Neuronal stem cell (in vitro differentiated cells): ENCODE results near the gene CREB3.

Experiments
- DNase-seq: peaks from one replicate; pipeline ENCODE4 v3.0.0-alpha.2; 2013; ENCODE audit warnings: low spot score
- H2AFZ ChIP-seq: one replicate; pipeline ENCODE4 v1.6.1; 2013; ENCODE audit warnings: mild to moderate bottlenecking, low read length, inconsistent platforms
- H2AK5ac ChIP-seq: 2 replicates; pipeline ENCODE4 v1.6.1; 2013; ENCODE audit warnings: low read depth, mild to moderate bottlenecking, inconsistent platforms, low read length, moderate library complexity, mixed read lengths
- H2BK120ac ChIP-seq: 2 replicates; pipeline ENCODE4 v1.6.1; 2013; ENCODE audit warnings: low read depth, mild to moderate bottlenecking, inconsistent platforms, low read length, moderate library complexity, mixed read lengths
- H2BK12ac ChIP-seq: one replicate; pipeline ENCODE4 v1.6.1; 2013; ENCODE audit warnings: low read length, inconsistent platforms
- H2BK15ac ChIP-seq: 2 replicates; pipeline ENCODE4 v1.6.1; 2013; ENCODE audit warnings: mild to moderate bottlenecking, low read length, inconsistent platforms, mixed read lengths
- H2BK5ac ChIP-seq: one replicate; pipeline ENCODE4 v1.6.1; 2013; ENCODE audit warnings: inconsistent platforms, mild to moderate bottlenecking, low read length, moderate library complexity
- H3K14ac ChIP-seq: one replicate; pipeline ENCODE4 v1.6.1; 2013; ENCODE audit warnings: low read length, inconsistent platforms
- H3K18ac ChIP-seq: 2 replicates; pipeline ENCODE4 v1.6.1; 2013; ENCODE audit warnings: low read length, inconsistent platforms
- H3K23ac ChIP-seq: 2 replicates; pipeline ENCODE4 v1.6.1; 2013; ENCODE audit warnings: low read depth, mild to moderate bottlenecking, mixed read lengths, low read length, inconsistent platforms; ENCODE audit not compliant: poor library complexity
- H3K27ac ChIP-seq: replicated peaks from 3 replicates; pipeline ENCODE4 v1.5.1; 2013; ENCODE audit warnings: low read length, inconsistent platforms
- H3K27me3 ChIP-seq, 3 experiments: 2 replicates each; pipeline ENCODE4 v1.6.1; 2013; ENCODE audit warnings: low read length in 3 of 3, mild to moderate bottlenecking in 2 of 3, inconsistent platforms in 1 of 3, low read depth in 1 of 3, mixed read lengths in 1 of 3, moderate library complexity in 1 of 3; ENCODE audit not compliant: control insufficient read depth in 3 of 3, insufficient read depth in 3 of 3
- H3K36me3 ChIP-seq, 2 donors: replicated peaks in 1 of 2; 2 replicates each; pipeline ENCODE4 v1.6.1; 2013; ENCODE audit warnings: low read length in 2 of 2; ENCODE audit not compliant: control insufficient read depth in 2 of 2, insufficient read depth in 2 of 2
- H3K4ac ChIP-seq: 2 replicates; pipeline ENCODE4 v1.6.1; 2013; ENCODE audit warnings: inconsistent platforms, mild to moderate bottlenecking, low read length, moderate library complexity
- H3K4me1 ChIP-seq, 2 donors: 1 replicate in 1 of 2; 2 replicates in 1 of 2; pipeline ENCODE4 v1.6.1; 2013; ENCODE audit warnings: low read length in 2 of 2, low read depth in 1 of 2; ENCODE audit not compliant: control insufficient read depth in 2 of 2, insufficient read depth in 1 of 2
- H3K4me2 ChIP-seq: one replicate; pipeline ENCODE4 v1.6.1; 2013; ENCODE audit warnings: mild to moderate bottlenecking, low read length, inconsistent platforms; ENCODE audit not compliant: insufficient read depth, poor library complexity, severe bottlenecking
- H3K4me3 ChIP-seq, 2 donors: 2 replicates each; pipeline ENCODE4 v1.5.1; 2013; ENCODE audit warnings: low read length in 2 of 2, mild to moderate bottlenecking in 2 of 2, inconsistent platforms in 1 of 2, moderate library complexity in 1 of 2
- H3K79me1 ChIP-seq: one replicate; pipeline ENCODE4 v1.6.1; 2013; ENCODE audit warnings: low read depth, mild to moderate bottlenecking, inconsistent platforms, low read length, moderate library complexity
- H3K9ac ChIP-seq: one replicate; pipeline ENCODE4 v1.6.1; 2013; ENCODE audit warnings: mild to moderate bottlenecking, low read depth, low read length, inconsistent platforms; ENCODE audit not compliant: poor library complexity
- H3K9me3 ChIP-seq, 2 donors: replicated peaks in 1 of 2; 2 replicates each; pipeline versions ENCODE3 to v1.6.1; 2013; ENCODE audit warnings: low read length in 2 of 2, mild to moderate bottlenecking in 2 of 2, inconsistent platforms in 1 of 2, low read depth in 1 of 2, mixed read lengths in 1 of 2, moderate library complexity in 1 of 2; ENCODE audit not compliant: control insufficient read depth in 2 of 2, insufficient read depth in 1 of 2
- H4K8ac ChIP-seq: one replicate; pipeline ENCODE4 v1.6.1; 2013; ENCODE audit warnings: low read depth, mild to moderate bottlenecking, inconsistent platforms, low read length, moderate library complexity
- H4K91ac ChIP-seq: one replicate; pipeline ENCODE4 v1.6.1; 2013; ENCODE audit warnings: low read length, low read depth, mild to moderate bottlenecking, inconsistent platforms; ENCODE audit not compliant: poor library complexity
- WGBS, 2 donors: extraction: QIAGEN DNeasy Blood & Tissue Kit; methylation state at CpG; one replicate each; pipeline ENCODE4 v1.1.7; 2013; ENCODE audit warnings: missing lambda C conversion rate in 2 of 2, mixed read lengths in 1 of 2; ENCODE audit not compliant: insufficient read length in 2 of 2, insufficient replicate concordance in 1 of 2; ENCODE audit errors: extremely low coverage in 2 of 2; 5-methylcytosine and 5-hydroxymethylcytosine counted together

The CREB3 gene

DNA sequence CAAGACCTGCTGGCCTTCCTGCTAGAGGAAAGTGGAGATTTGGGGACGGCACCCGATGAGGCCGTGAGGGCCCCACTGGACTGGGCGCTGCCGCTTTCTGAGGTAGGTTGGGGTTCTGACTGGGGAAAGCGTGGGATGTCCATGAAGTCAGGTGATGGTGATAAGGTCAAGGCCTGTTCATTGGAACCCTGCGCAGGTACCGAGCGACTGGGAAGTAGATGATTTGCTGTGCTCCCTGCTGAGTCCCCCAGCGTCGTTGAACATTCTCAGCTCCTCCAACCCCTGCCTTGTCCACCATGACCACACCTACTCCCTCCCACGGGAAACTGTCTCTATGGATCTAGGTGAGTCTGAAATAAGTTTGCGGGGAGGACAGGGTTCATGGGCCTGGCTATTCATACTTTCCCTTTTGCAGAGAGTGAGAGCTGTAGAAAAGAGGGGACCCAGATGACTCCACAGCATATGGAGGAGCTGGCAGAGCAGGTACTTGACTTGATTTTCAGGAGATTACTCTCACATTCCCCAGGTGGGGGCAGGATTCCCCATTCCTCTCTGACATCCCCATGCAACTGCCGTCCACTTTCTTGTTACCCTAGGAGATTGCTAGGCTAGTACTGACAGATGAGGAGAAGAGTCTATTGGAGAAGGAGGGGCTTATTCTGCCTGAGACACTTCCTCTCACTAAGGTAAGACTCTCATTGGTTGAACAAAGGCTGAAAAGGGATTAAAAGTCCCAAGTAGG, 505 bp downstream of the CREB3 start:
- peak overlapping the region; percentile 87 for H3K9ac ChIP-seq
- H2BK12ac ChIP-seq: no peak overlapping the region
- H4K91ac ChIP-seq: no peak overlapping the region
- no peak overlapping the region for H2BK15ac ChIP-seq
- H3K9me3 ChIP-seq: no peaks in the 10 kb centered on the region
- H4K8ac ChIP-seq: no peak overlapping the region
- H2AFZ ChIP-seq: peak overlapping the region; percentile 90
- peak overlapping the region; percentile 74 to 97 for H3K4me3 ChIP-seq
- no peak overlapping the region for H2AK5ac ChIP-seq
- no peak overlapping the region for H2BK120ac ChIP-seq
- H3K18ac ChIP-seq: peak overlapping the region; percentile 81
- peak overlapping the region; percentile 76 for H3K4me2 ChIP-seq
- H2BK5ac ChIP-seq: peak overlapping the region; percentile 16
- peak overlapping the region; percentile 2 for H3K23ac ChIP-seq
- H3K79me1 ChIP-seq: no peaks in the 10 kb centered on the region
- H3K27me3 ChIP-seq: no peaks in the 10 kb centered on the region
- peaks cover 31 to 53% of the 10 kb centered on the region in 2 donors for H3K36me3 ChIP-seq
- peak overlapping the region; percentile 50 for H3K14ac ChIP-seq
- peak; percentile 41 for DNase-seq
- WGBS, 2 donors: no CpG with 5 or more reads among the region's 14 CpGs
- peak overlapping the region; percentile 98 for H3K27ac ChIP-seq
- peaks cover 34 to 41% of the 10 kb centered on the region in 2 donors for H3K4me1 ChIP-seq
- H3K4ac ChIP-seq: no peak overlapping the region

GRCh38 chr9:35734096-35734495, 1.6 kb downstream of the CREB3 start:
- Histone ChIP-seq H3K27ac (no peak overlapping the region), H2AK5ac (no peak overlapping the region), H3K79me1 (no peaks in the 10 kb centered on the region), H2BK120ac (no peak overlapping the region), H4K91ac (no peak overlapping the region), H3K9me3 (no peaks in the 10 kb centered on the region), H3K4me2 (no peak overlapping the region), H3K23ac (no peak overlapping the region), H2BK12ac (no peak overlapping the region), H3K9ac (no peak overlapping the region), H3K4me3 (no peak overlapping the region), H3K14ac (no peak overlapping the region), H3K18ac (no peak overlapping the region), H3K4me1 (peaks cover 28 to 31% of the 10 kb centered on the region in 2 donors), H3K4ac (no peak overlapping the region), H4K8ac (no peak overlapping the region), H3K27me3 (no peaks in the 10 kb centered on the region), H2BK5ac (no peak overlapping the region), H2BK15ac (no peak overlapping the region), H2AFZ (no peak overlapping the region), H3K36me3 (peaks cover 43 to 63% of the 10 kb centered on the region in 2 donors)
- no peak for DNase-seq
- WGBS, 2 donors: no CpG with 5 or more reads among the region's 3 CpGs

- Histone ChIP-seq H2BK12ac (no peak overlapping the region), H2AFZ (no peak overlapping the region), H2BK5ac (no peak overlapping the region), H3K4me2 (no peak overlapping the region), H3K14ac (no peak overlapping the region), H4K91ac (no peak overlapping the region), H3K23ac (no peak overlapping the region), H2BK15ac (no peak overlapping the region), H3K36me3 (peaks cover 62 to 78% of the 10 kb centered on the region in 2 donors), H4K8ac (no peak overlapping the region), H3K27ac (peak overlapping the region; percentile 20), H3K4me3 (no peak overlapping the region), H2BK120ac (no peak overlapping the region), H3K9me3 (no peaks in the 10 kb centered on the region), H3K79me1 (no peaks in the 10 kb centered on the region), H3K4ac (no peak overlapping the region), H3K9ac (no peak overlapping the region), H2AK5ac (no peak overlapping the region), H3K27me3 (no peaks in the 10 kb centered on the region), H3K18ac (no peak overlapping the region), H3K4me1 (peaks cover 9 to 10% of the 10 kb centered on the region in 2 donors)
- no CpG with 5 or more reads among the region's 5 CpGs for WGBS, 2 donors
- DNase-seq: peak; percentile 58
These were observed 3.8 kb downstream of the CREB3 start for GRCh38 chr9:35736201-35736633.

GRCh38 chr9:35737143-35737542, 4.7 kb downstream of the CREB3 start:
- no peak overlapping the region for H2BK120ac ChIP-seq
- H3K4me1 ChIP-seq: peaks cover 8 to 9% of the 10 kb centered on the region in 2 donors
- H4K91ac ChIP-seq: no peak overlapping the region
- no peaks in the 10 kb centered on the region for H3K9me3 ChIP-seq
- H2AFZ ChIP-seq: no peak overlapping the region
- no peak overlapping the region for H3K27ac ChIP-seq
- H4K8ac ChIP-seq: no peak overlapping the region
- no peaks in the 10 kb centered on the region for H3K27me3 ChIP-seq
- H3K4ac ChIP-seq: no peak overlapping the region
- H3K4me3 ChIP-seq: no peak overlapping the region
- H2AK5ac ChIP-seq: no peak overlapping the region
- H3K23ac ChIP-seq: no peak overlapping the region
- no CpG with 5 or more reads among the region's 7 CpGs for WGBS, 2 donors
- no peak overlapping the region for H3K18ac ChIP-seq
- no peak for DNase-seq
- H2BK12ac ChIP-seq: no peak overlapping the region
- no peak overlapping the region for H3K4me2 ChIP-seq
- no peaks in the 10 kb centered on the region for H3K79me1 ChIP-seq
- H3K14ac ChIP-seq: no peak overlapping the region
- H3K36me3 ChIP-seq: peaks cover 68 to 86% of the 10 kb centered on the region in 2 donors
- H2BK15ac ChIP-seq: no peak overlapping the region
- H3K9ac ChIP-seq: no peak overlapping the region
- H2BK5ac ChIP-seq: no peak overlapping the region
